Measurements from ENCODE around the gene LTBR.

LTBR gene

DNA sequence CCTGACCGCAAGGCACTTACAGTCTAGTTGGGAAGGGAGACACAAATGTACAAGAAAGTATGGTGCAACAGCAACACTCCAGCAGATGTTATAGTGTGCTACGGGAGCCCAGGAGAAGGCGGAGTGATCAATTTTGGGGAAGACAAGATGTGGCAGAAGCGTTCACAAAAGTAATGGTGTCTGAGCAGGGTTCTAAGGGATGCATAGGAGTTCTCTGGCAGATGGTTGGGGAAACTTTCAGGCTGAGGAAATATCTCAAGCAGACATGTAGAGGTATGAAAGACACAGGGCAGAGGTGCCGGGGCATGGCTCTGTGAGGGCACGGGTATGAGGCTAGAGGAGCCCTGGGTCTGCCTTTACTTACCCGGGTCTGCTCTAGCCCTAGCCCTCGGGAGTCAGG, 37.0 kb upstream of the LTBR start:
- no peak for DNase-seq

DNA sequence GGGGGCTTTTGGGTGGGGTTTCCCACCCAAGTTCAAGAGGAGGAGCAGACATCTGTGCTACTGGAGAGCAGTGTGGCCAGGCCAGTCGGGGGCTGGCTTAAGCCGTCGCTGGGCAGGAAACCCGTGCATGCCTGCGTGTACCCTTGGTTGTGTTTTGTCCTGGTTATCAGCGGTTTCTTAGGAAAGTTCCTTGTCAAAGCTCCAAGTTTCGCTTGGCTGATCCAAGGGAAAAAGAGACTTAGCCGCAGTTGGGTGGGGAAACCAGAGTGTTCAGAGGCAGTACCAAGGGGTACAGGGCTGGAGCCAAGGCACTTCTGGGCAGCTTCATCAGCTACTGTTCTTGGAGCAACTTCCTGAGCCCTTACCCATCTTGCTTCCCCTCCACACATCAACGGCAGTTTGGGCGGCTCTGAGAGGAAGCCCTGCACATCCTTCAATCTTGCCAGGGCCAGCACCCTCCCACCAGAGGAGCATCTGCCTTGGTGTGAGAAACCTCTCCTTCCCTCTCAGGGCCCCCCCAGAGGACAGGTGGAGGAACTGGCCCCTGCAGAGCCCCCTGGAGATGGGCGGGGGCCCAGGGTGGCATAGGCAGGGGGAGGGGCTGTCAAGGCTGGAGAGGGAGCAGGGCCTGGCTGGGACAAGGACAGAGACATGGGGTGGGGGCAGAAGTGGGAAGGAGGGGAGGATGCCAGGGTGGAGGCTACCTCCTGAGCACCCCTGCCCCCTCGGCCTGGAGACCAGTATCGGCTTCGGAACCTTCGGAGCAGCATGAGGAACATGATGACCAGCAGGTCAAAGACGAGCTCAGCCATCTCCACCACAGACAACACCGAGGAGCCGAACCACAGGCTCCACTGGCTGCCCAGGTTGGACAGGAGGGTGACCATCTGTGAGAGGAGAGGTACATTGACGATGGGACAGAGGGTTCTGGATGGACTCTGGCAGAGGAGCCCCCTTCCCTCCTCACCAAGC, 36.3 kb upstream of the LTBR start:
- DNase-seq: peak; percentile 75

DNA sequence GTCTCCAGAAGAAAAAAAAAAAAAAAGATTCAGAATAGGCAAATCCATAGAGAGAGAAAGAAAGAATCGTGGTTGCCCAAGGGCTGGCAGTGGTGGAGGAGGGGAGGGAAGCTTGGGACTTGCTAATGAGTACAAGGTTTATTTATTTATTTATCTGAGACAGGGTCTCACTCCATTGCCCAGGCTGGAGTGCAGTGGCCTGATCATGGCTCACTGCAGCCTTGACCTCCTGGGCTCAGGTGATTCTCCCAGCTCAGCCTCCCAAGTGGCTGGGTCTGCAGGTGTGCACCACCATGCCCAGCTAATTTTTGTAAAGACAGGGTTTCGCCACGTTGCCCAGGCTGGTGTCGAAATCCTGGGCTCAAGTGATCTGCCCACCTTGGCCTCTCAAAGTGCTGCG, 32.3 kb upstream of the LTBR start:
- no peak for DNase-seq

DNA sequence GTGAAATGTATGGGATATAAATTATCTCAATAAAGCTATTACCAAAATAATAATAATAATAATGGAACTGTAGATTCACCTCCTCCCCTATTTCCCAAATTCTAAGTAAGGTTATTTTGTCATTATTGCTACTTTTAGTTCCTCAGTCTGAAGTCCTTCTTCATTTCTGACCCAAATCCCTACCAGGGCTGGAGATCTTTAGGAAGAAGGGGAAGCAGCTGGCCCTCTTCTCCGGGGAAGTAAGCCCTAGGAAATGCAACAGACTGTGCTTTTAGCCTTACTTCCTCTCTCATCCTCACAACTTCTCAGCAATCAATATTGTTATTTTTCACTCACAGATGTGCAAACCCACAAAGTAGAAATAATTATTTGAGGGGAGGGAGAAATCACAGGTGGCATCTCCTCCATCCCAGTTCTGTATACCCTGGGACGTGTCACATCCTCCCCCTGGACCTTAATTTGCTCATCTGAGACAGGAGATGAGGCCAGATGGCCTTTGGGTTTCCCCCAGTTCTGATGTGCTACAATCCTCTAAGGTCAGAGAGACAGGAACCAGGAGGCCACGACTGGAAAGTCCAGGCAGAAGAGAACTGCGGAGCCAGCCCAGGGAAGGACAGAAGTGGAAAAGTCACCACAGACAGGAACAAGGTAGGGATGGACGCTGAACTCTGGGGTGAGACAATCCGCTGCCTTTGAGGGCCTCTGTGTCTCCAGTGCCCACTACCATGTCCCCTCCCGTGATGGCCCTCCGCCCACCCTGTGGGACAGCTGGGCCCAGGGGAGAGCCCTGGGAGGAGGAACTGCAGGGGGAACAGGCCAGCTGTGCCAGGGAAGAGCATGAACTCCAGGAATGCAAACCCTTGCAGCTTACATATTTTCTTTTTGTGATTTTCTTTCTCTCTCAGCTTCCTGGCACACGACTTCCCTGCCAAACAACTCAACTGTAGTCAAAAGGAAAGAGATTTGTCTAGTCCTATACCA, 31.5 kb upstream of the LTBR start:
- DNase-seq: no peak

DNA sequence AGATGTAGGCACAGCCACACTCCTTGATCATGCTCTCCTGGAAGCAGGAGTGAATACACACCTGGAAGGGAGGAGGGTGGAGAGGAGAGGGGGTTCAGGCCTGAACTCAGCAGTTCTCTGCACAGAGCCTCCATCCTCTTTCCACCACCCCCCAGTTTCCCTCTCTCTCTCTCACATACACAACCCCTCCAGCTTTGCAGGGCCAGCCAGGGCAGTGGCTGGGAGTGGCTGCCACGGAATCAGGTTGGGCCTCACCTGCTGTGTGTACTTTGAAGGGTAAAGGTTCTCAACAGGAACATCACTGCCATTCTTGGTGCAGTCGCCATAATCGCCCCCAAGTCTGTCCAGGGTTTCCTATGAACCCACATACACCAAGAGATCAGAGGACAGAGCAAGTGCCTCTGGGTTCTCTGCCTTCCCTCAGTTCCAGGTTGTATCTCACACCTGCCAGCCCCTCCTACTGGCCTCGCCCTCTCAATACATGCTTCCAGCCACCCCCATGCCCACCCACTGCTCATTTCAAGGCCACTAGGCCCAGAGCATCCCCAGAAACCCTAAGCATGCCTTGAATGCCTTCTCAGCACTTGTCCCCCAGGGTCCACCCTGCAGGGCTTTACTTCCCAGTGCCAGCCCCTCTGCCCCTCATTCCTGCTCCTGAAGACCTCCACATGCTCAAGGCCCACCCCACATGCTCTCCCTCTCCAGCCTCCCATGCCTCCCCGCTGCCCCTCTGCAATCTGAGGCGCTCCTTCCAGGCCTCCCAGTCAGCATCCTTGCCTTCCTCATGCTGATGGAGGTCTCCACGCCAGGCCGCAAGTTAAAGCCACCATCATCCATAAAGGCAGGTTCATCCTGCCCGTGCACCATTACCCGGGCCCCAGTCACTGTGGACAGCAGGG, 29.2 kb upstream of the LTBR start:
- peak; percentile 8 for DNase-seq

DNA sequence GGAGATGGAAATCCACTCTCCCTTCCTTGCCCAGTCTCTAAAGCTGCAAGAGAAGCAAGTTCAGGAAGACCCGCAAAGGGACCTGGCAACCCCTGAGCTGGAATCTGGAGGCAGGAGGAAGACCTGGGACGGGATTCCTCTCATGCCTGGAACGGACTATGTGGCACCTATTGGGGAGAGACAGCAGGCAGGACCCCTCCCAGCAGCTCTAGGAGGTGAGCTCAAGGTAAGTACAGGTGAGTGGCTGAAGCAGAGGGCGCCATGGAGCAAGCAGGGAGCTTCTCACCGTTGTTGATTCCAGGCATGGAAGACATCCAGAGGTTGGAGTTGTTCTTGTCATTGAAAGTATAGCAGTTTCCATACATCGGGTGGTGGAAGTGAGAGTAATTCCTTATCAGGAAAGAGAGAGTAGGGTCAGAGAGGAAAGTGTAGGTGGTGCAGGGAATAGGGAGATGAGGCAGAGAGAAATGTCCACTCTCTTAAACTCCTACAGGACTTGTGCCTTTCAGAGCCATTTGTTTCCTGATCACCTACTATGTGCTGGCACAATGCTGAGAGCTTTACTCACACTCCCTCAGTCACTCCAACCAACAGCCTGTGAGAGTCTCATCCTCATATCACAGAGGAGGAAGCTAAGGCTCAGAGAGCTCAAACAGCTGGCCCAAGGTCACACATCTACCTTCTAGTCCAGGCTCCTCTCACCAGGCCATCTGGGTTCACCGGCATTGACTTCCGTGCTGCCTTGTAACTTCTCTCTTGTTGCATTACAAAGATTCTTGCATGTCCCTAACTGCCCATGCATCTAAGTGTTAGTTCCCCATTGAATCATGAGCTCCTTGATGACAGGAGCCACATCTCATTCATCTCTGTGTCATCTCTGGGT, 28.2 kb upstream of the LTBR start:
- DNase-seq: peak; percentile 19

DNA sequence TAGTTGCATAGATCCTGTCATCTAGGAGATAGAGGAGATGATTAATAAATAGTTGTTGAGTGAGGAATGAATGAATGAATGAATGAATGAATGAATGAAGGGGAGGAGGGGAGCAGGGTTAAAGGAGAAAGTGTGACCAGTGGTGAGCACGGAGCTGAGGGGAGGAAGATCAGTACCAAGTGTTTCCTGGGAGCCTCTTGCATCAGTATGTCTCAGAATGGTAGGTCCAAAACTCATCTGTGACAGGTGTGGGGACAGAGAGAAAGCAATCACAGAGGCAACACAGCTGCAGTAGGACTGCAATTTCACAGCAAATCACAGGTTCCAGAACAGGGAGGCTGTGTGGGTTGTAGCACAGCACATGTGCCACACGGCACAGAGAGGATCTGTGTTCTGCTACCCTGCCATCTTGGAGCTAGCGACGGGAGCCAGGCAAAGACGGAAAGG, 27.6 kb upstream of the LTBR start:
- DNase-seq: peak; percentile 8

DNA sequence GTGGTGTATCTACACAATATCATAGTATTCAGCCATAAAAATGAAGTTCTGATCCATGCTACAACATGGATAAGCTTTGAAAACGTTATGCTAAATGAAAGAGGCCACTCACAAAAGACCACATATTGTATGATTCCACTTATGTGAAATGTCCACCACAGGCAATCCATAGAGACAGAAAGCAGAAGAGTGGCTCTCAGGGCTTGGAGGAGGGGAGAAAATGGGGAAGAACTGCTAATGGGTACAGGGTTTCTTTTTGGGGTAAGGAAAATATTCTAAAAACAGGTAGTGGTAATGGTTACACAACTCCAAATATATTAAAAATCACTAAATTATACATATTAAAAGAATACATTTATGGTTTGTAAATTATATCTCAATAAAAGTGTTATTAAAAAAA, 25.1 kb upstream of the LTBR start:
- peak; percentile 11 for DNase-seq

DNA sequence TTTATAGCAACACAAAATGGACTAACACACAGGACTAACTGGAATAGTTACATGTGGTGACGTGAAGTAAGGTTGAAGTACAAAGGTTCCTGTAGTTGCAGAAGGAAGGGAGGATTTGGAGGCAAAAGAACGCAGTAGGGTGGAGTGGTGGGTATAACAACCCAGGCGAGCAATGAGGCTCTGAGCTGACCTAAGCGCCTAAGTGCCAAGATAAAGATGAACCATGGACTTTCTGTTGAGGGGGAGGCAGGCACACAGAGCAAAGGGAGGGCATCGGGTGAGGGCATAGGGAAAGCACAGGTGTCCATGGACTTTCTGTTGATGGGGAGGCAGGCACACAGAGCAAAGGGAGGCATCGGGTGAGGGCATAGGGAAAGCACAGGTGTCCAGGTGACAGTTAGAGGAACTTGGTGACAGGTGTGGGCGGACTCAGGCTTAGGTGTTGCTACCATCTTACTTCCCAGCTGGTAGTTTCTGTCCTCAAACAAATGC, 23.8 kb upstream of the LTBR start:
- no peak for DNase-seq

DNA sequence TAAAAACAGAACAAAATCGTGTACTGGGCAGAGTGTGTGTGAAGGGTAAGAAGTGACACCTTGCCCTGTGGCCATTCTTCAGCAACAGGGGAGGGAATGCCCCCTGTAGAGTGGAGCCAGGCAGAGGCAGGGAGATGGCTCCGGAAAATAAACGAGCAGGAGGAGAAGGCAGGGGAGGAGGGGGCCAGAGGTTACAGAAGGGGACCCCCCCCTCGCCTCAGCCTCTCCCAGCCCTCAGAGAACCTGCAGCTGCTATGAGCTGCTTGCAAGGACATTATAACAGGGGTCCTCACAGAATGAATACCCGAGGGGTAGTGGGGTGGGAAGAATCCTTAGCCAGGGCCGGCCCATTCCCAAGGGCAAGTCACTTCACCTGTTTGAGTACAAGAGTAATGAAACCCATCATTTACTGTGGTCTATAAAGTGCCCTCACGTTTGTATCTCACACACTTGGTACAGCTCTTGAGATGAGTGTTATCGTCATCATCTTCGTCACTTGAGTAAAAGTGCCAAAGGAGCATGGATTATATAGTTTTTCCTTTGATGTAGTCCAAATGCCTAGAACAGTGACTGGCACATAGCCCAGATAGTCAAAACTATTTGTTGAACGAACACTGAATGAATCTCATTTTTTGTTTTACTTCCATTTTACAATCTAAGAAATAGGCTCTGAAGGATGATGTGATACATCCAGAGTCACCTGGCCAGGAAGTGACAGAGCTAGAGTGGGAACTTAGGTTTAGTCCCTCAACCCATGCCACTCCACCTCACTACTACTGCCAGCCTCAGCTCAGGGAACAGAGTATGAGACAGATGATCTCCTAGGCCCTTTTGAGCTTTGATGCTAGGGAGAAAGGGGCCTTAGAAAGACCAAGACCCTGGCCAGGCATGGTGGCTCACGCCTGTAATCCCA, 23.1 kb upstream of the LTBR start:
- DNase-seq: no peak

DNA sequence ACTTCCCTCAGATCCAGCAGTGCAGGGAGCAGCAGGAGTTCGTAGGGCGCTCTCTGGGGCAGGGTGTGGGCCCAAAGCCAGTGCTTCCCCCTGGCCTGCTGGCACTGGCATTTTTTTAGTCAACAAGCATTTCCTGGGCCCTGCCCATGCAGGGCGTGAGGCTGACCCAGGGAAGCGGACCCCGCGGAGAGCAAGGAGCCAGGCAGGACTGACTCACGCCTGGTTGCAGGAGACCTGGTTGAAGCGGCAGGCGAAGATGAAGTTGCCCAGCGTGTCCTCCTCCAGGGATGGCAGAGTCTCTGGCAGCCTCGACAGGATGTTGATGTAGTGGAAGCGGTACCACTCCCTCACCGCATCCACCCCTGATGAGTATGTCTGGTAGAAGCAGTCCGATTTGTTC, 22.1 kb upstream of the LTBR start:
- DNase-seq: no peak

DNA sequence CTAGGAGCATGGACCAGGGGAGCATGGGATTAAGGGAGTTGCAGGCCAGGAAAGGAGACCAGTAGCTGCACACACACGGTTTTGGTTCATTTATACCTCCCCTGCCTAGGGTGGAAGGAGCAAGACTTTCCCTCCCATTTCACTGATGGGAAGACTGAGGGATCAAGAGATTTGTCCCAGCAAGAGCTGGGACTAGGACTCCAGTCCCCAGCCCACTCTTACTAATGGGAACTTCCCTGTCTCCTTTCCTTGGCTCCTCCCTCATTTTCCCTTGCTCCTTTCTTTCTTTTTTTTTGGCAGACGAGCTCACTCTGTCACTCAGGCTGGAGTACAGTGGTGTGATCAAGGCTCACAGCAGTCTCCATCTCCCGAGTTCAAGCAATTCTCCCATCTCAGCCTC, 21.6 kb upstream of the LTBR start:
- DNase-seq: no peak

DNA sequence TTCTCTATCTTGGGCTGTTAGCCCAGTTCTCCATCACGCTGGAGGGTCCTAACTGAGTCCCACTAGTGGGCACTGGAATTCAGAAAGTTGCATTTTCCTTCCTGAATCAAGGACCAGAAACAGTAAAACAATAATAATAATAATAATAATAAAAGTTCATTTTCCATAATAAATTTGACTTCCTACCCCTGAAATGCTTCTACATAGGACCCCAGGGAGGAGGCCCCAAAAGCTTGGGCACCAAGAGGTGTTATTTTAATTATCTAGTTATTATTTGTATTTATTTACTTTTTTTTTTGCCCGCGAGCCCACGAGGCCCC, 21.0 kb upstream of the LTBR start:
- DNase-seq: no peak

DNA sequence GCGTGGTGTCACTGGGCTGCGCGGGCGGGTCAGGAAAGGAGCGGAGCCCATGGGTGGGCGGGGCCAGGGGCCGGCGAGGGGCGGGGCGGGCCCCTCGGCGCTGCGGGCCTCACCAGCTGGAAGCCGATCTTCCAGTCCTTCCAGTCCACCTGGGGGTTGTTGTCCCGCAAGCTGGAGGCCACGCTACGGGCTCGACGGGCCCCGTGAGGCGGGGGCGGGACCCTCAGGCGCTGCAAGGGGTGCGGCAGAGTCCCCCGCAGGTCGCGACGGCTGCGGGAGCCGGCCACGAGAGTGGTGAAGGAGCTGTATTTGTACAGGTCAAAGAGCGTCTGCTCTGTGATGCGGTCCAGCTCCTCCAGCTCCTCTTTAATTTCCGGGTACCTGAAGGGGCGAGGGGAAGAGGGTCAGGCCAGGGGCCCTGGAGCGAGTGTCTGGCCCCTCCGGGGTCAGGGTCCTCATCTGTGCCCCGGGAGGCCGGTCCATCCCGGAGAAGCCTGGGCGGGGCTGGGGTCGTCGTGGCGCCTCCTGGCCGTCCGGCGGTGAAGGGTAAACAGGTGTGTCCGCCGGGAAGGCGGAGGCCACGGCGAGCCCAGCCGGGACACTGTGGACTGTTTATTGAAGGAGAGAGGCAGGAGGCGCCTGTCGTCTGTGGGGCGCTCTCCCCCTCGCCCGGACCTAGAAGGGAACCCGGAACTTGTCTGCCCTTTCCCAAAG, 20.5 kb upstream of the LTBR start:
- DNase-seq: peak; percentile 76

DNA sequence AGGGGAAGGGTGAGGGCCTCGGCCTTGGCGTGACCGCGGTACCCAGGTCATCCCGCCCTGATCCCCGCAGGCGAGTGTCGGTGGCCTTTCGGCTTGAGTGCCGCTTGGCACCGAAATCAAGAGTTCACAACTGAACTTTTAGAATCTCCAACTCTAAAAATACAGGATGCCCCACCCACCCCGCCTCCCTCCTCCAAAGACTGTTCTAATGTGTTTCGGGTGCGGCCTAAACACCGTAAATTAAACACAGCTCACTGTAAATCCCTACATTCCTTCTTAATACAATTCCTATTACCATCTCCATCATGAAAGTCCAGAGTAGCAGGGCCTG, 20.0 kb upstream of the LTBR start:
- DNase-seq: no peak

DNA sequence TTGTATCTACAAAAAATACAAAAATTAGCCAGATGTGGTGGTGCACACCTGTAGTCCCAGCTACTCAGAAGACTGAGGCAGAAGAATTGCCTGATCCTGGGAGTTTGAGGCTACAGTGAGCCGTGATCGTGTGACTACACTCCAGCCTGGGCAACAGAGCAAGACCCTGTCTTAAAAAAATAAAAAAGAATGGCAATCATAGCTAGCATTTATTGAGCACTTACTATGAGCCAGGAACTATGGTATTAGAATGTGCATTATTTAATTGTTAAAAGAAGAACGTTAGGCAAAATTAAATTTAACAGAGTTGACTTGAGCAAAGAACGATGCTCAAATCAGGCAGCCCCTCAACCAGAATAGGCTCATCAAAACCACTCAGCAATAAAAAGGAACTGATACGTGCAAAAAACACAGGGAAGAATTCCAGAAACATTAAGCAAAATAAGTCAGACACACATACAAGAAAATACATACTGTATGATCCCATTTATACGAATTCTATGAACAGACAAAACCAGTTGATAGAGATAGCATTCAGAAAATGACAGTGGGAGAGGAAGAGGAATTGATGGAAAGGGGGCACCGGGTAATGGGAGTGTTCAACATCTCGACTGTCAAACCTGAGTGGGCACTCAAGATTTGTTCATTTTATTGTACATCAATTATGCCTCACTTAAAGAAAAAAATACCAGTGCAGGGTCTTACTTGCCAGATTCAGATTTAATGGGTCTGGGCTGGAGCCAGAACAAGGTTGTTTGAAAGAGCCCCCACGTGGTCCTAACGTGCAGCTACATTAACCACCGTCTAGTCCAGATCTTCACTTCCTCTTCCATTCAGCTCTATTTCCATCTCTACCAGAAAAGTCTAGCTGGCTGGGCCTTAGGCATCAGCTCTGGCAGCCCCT, 16.6 kb upstream of the LTBR start:
- DNase-seq: no peak

DNA sequence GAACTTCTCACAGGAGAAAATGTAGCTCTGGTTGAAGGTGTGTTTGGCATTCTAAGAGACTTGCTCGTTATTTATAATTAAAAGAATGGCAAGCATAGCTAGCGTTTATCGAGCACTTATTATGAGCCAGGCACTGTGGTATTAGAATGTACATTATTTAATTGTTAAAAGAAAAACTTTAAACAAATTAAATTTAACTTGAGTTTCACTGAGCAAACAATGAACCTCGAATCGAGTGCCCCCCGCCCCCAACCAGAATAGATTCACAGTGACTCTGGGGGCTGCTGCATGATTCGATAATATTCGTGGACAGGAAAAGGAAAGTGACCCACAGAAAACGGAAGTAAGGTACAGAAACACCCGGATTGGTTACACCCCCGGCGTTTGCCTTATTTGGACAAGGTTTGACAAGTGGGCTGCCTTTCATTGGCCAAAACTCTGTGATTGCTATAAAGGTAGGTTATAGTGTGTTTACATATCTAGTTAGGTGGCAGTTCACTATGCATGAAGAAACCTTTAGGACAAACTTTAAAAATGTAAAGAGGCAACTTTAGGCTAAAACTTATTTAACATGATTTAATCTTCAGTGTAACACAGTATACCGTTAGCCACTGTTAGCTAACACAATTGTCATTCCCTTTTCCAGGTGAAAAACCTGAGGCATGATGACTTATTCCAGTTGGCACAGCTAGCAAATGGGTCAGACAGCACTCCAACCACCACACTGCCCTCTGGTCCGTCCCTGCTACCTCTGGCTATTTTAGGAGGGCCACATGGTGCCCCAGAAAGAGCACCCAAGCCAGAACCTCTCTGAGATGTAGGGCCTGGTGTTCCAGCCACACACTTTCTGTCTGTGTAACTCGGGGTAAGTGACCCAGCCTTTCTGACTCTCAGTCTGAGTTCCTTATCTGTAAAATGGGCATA, 15.7 kb upstream of the LTBR start:
- DNase-seq: no peak

Measured in femur (tissue), 1 donor.